DMS53 (cell line): ENCODE data around the gene MIER1.
A peak's percentile ranks its signal among the peaks of the same experiment; 100 is the strongest.
"Not testable (repeated sequence)": the region's sequence is repeated elsewhere in the genome, so short reads cannot be mapped to it uniquely, and the experiment has no call there.

ENCODE experiments used
- DNase-seq: peaks from one replicate; lab custom pipeline; 2025; lab: John Stamatoyannopoulos, UW

MIER1 gene

GRCh38 chr1:66924756-66925557 is at the start of gene MIER1, which contains the start of gene DNAI4:
Gene MIER1, plus strand, starts transcription at chr1:66924990. Its CDS starts 39 bp downstream, at chr1:66925029.
Gene DNAI4, minus strand, starts transcription at chr1:66924856. Its CDS starts 25 bp downstream, at chr1:66924831.
- peak; percentile 100 for DNase-seq

DNA sequence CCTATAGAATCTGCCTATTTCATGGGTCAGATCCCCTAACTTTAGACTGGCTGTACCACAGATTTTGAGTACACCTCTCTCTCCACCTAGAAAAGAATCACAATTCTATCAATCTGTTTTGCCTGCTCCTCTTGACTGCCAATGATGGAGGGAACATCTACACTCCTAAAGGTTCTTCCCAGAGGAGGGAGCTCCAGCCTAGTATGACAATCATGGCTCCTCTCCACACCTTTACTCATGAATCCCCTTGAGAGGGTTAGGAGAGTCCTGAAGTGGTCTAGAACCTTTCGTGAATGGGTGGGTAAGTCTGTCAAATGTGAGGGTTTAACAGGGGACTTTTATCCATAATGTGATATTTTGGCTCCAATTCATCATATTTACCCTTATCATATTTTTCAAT is 48.1 kb upstream of the MIER1 start:
- DNase-seq: peak; percentile 40

- no peak for DNase-seq
Measured at GRCh38 chr1:66889030-66889429, 35.8 kb upstream of the MIER1 start.

- peak; percentile 13 for DNase-seq
Measured at GRCh38 chr1:66890621-66891020, 34.2 kb upstream of the MIER1 start.

- no peak for DNase-seq
Measured at GRCh38 chr1:66893712-66894111, 31.1 kb upstream of the MIER1 start.

DNA sequence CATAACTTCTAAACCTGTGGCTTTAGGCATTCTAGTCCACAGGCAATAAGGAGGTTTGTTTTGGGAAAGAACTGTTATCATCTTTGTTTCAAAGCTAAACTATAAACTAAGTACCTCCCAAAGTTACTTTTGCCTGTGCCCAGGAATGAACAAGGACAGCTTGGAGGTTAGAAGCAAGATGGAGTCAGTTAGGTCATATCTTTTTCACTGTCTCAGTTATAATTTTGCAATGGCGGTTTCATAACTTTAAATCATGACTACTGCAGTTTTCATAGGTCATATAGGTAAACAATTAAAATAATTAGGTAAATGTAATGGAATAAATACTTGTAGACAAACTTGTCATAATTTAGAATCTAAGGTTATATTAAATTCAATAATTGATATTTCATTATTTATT is 9.6 kb upstream of the MIER1 start:
- not testable (repeated sequence) for DNase-seq

DNA sequence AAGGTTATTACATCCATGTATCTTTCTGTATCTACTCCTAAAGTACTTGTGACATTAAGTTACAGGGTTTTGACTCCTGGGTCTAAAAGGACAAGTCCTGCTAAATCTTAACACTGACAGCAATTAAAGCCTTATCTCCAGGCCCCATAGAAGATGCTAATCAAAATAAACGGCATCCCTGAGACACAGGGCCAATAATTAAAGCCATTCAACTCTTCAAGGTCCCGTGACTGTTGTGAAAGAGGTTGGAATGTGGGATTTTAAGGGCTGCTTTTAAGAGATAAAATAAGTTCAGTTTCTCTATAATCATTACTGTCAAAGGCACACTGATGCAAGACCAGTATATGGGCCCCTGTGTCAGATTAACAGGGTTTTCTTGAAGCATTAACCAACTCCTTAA is 8.5 kb upstream of the MIER1 start:
- DNase-seq: no peak

DNA sequence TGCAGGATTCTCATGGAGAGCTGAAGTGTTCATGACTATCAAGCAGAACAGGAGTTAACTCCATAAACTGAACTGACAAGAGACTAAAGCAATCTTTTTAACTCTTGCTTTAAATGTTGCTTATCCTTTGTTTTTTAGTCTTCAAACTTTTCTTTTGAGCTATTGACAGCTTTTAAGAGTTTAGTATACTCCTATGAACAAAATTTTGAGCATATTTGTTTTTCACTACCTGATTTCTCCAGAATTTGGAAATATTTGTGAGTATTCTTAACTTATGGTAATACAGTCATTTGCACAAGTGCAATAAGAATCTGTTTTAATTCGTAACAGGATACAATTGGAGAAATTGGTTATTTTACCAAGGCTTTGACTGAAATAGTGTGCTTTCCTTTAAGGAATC is 7.3 kb upstream of the MIER1 start:
- no peak for DNase-seq

DNA sequence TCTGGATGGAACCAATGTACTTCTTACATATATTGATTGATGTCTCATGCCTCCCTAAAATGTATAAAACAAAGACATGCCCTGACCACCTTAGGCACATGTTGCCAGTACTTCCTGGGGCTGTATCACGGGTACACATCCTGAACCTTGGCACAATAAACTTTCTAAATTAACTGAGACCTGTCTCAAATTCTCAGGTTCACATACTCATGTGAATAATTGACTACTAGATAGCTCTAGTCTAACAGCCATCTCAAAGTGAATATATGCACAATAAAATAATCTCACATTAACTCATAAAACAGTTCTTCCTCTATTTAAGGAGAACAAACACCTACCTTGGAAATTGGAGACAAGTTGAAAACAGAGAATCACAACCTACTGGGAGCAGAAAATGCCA is 5.7 kb upstream of the MIER1 start:
- no peak for DNase-seq

GRCh38 chr1:66919828-66920227 is 5.0 kb upstream of the MIER1 start:
- DNase-seq: no peak

GRCh38 chr1:66920543-66920942 is 4.2 kb upstream of the MIER1 start:
- no peak for DNase-seq

DNA sequence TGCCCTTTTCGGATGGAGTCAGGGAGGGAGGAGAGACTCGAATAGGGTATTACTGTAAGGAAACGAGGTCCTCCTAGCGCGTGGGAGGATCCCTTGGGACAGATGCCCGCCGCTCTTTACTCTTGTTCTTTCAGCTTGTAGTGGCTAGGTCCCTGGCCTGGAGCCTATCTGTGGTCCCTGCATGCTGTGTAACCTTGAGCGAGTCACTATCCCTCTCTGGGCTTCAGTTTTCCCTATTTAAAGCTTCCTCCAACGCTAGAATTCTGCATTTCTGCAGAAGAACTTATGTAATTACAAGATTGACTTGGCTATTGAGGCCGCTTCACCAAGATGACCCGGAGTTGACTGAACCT is 744 bp downstream of the MIER1 start:
- no peak for DNase-seq

GRCh38 chr1:66925944-66926343 is 1.2 kb downstream of the MIER1 start:
- DNase-seq: peak; percentile 63

GRCh38 chr1:66927528-66927927 is 2.7 kb downstream of the MIER1 start:
- no peak for DNase-seq

- DNase-seq: no peak
Measured at GRCh38 chr1:66929146-66929688, 4.4 kb downstream of the MIER1 start.

- DNase-seq: no peak
Measured at GRCh38 chr1:66929691-66929998, 4.9 kb downstream of the MIER1 start.

- peak; percentile 99 for DNase-seq
Measured at GRCh38 chr1:66929999-66930822, 5.4 kb downstream of the MIER1 start.

DNA sequence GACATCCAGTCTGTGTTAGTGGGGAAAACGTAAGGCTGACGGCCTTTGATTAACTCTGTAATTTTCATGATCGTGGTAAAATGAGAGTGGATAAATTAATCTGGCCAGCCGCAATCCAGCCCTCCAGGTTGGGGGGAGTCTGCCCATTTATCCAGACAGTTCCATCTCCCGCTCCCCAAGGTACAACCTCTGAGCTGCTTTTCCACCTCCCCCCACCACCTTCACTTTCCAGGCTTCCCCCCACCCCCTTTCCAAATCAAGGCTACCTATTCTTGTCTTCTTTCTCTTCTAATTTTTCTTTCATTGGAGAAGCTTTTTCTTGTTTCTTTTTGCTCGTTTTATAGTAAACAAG is 6.0 kb downstream of the MIER1 start:
- DNase-seq: no peak

DNA sequence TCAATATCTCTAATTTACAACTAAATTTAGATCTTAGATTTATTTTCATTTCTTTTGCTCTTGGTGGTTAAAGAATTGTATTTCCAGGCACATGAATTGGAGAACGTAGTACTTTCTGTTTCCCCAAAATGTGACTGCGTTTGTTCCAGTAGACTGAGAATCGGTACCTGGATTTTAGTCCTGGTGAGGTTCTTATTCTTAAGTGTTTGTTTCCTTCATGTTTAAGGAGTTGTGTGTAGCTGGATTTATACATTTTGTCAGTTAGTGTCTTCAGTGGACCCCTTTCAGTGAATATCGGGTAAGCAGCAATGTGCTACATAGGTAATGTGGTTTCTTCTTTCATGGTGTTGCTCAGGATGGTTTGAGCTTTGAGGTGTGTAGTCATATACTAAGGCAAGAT is 6.8 kb downstream of the MIER1 start:
- peak; percentile 55 for DNase-seq

- DNase-seq: no peak
Measured at GRCh38 chr1:66932291-66932690, 7.5 kb downstream of the MIER1 start.

GRCh38 chr1:66933887-66934700 is 9.3 kb downstream of the MIER1 start:
- no peak for DNase-seq

DNA sequence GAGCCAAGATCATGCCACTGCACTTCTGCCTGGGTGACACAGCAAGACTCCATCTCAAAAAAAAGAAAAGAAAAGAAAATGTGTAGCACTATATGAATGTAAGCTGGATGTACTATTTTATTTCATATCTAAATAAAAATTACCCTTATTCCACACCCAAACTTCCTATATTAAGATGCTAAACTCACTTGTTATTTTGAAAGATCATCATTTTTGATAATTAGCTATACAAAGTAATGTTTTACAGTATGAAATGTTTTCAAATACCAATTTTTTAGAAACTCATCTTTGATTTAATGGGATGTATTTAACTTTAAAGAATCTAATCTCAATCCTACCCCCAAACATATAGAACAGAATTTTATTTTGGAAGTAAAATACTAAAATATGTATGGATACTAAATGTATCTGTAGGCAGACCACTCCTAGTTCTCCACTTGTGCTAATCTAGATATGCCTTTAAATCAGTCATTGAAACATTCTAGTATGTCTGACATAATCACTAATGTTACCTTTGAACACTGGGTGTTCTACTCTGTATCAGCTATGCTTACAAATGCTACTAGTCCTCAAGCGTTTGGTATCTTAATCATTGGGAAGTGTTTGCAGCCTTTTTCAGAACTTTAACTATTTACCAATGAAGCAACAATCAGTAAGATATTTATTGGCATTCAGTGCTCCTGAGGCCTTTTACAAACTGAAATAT is 12.9 kb downstream of the MIER1 start:
- no peak for DNase-seq
